Kidney glomerular epithelial cell (primary cell): ENCODE data around the gene IQSEC2.

Experiments
- DNase-seq: peaks from one replicate; lab custom pipeline; 2025; lab: John Stamatoyannopoulos, UW

IQSEC2 gene

DNA sequence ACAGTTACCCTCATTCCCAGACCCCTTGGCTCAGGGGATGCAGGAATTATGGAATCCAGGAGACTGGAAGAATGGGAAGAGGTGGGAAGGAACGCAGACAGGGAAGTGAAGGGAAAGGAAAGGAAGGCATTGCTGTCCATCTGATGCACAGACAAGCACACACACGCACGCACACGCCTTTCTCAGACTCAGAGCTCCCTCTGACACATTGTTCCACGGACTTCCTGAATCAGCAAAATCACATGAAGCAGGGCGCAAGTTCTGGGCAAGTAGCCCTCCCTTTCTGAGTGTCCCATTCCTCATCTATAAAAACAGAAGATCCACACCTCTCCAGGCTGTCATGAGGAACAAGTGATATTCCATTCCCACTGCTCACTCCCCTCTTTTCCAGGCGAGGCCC lies 13.2 kb downstream of the IQSEC2 start:
- DNase-seq = no peak

DNA sequence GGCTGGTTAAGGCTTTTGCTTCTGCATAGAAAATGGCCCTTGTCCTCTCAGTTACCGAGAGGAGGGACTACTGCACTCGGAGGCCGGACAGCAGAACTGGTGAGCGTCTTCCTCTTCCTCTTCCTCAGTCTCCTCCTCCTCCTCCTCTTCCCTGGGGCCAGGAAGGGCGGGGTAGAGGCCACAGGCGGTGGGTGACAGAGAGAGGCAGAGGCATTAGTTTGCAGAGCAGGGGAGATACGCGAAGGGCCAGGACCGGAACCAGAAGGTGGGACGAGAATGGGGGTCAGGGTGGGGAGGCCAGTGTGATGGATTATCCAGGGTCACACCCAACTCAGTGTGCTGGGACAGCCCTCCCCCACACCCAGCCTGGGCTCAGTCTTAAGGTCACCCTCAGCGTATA lies 14.5 kb downstream of the IQSEC2 start:
- DNase-seq = no peak

DNA sequence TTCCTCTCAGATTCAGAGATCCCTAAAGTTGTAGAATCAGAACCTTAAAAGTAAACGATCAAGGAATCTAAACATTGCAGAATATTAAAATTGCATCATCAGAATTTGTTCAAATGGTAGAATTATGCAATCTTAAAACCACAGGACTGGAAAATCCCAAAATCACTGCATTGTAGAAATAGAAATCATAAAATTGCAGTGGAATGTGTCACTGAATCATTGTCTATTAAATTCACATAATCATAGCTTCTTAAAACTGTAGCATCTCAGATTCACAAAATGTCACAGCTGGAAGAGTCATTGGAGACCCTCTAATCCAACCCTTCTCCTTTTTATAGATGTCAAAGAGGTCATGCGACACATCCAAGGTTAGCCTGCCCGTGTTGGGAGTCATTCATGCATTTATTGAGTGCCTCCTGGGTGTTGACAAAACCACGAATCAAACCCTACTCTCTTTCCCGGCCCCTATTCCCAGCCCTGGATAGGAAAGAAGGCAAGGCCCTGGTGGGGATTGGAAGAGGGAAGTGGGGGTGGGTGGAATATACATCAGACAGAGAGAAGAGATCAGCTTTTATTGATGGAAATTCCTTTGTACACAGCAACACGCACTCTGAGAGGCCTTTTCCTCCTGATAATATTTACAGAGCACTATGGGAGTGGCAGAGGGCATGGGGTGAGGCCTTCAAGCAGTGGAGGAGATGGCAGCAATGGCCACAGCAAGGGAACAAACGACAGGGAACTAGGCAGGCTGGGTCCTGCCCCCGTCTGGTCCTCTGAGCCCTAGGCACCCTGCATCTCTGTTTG lies 15.4 kb downstream of the IQSEC2 start:
- peak; percentile 1 for DNase-seq

DNA sequence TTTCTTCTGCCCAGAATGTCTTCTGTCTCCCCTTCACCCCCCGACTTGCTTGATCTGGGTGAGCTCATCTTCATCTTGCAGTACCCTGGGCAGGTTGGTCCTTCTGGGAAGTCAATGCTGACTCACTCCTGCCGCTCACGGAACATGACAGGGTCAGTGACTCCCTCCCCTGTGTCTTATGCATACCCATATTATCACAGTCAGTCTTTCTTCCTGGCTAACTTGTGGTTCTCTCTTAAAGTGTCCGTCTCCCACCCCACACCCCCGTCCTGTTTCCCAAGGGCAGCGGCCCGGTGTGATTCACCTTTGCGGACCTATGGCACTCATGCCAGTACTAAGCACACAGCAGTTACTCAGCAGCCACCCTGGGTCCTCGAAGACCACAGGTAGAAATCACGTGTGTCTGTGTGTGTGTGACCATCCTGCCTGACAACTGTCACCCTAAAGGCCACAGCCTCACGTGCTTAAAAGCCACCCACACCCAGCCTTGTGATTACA lies 17.7 kb downstream of the IQSEC2 start:
- peak; percentile 63 for DNase-seq

DNA sequence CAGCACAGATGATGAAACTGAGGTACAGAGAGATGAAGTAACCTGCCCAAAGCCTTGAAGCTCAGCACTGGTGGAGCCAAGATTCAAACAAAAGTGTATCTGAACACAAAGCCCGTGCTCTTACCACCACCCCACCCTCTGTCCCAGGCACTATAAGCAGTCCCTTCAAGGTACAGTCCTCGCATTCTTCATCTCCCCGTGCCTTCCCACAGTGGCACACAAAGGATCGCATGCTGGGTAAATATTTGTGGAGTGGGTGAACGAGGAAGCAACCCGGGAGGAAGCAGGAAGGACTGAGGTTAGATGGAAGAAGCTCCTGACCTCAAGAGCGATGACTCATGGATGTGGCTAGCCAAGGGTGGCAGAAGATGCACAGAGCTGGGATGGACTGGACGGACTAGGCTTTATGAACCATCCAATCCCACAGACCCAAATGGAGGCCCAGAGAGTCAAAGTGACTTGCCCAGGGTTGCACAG lies 18.4 kb downstream of the IQSEC2 start:
- DNase-seq = peak; percentile 33

DNA sequence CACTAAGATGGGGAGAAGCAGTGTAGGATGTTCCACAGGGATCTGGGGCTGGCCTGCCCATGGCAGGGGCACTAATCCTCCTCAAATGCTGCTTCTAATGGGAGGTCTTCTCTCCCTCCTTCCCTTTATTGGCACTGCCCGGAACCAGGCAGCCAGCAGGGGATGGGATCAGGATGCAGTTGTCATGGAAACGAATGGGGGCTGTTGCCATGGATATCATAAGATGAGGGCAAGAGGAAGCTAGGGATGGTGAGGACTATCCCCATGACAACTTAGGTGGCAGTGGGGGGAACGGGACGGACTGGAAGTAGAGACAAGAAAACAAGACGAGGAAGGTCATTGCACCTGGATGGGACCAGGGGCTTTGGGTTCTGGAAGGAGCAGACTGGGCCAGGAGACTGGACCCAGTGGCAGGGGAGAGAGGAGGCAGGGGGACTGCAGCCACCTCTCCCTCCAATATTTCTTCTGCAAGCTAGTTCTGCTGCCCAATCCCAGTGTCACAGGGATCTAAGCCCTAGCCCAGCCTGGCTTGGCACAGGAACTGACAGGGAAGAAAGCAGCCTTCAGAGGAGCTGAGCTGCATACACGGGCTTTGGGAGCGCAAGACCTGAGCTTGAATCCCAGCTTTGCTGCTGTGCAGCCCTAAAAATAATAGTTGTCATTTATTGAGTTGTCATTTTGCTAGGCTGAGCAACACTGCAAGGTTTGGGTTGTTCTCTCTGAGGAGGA lies 19.0 kb downstream of the IQSEC2 start:
- DNase-seq = no peak

DNA sequence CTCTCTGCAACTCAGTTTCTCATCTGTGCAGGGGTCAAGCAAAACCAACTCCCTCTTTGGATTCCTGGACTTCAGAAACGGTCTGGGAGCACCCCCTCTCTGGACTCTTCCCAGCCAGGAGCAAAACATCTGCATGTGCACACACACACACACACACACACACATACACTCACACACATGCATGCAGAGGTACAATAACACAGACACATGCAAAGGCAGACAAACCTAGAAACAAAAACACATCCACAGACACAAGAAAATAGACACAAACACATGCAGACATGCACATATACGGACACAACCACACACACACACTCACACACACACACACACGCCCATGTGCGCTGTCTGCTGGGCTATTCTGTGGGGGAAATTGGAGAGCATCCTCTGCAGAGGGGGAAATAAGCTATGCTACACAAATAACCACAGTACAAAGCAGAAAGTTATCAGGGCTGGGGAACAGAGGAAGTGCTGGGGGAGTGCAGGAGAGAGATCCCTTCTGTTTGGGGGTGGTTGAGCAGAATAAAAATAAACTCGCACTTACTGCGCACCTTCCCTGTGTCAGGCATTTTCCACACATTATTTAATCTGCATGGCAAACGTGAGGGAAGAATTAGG lies 19.9 kb downstream of the IQSEC2 start:
- no peak for DNase-seq

DNA sequence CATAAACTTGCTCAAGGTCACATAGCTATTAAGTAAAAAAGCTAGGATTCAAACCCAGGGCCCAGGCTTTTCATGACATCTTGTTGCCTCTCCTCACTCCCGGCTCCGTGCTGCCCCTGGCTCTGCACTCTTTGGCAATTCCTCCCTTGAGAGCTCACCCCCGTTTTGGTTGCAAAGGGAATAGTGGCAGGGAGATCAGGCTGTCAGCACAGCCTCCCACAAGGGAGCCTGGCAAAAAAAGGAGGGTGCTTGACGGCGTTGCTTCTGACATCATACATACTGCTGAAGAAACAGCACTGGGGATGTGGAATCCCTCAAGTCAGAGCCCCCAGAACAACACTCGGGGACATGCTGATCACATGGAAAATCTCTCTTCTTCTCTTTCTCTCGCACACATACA lies 20.5 kb downstream of the IQSEC2 start:
- no peak for DNase-seq

DNA sequence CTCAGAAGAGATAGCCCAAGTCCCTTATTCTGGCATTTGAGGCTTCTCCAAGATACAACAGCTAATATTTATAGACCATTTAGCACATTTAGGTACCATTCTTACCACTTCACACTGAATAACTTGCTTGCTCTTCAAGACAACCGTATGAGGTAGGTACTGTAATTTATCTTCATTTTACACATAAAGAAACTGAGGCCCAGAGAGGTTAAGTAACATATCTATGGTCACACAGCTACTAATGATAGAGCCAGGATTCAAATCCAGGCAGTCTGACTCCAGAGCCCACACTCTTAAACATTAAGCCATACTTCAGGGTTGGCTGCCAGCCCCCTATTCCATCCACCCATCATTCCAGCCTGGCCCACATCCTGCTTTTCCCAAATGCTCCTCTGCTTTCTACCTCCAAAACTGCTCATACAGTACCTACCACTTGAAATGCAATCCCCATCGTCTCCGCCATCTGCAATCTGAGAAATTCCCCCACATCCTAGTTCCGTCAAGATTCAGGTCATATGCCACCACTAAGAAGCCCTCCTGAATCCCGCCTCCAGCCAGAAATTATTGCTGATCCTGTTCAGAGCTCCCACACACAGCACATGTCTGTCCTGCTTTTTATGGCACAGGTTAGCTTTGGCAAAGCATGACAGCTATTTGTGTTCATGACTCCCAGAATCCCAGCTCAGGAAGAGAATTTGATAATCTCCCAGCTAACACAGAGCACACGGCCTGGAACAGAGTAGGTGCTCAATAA lies 23.5 kb downstream of the IQSEC2 start:
- no peak for DNase-seq

DNA sequence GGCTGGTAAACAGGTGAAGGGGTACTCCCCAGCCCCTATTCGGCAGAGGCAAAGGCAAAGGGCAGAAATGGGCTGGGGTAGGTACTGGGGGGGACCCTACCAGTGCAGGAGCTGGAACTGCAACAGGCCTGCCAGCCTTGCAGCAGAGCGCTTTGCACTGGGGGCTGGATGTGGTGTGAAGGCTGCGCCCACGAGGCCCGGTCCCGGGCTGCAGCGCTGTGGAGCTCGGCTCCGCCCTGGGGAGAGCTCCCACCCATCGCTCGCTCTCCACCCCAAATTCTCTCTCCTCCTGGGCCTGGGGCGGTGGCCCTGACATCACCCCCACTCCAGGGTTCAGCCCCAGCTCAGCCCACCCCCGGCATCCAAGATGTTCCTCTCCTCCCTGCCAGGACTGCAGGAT lies 24.2 kb downstream of the IQSEC2 start:
- DNase-seq = no peak

DNA sequence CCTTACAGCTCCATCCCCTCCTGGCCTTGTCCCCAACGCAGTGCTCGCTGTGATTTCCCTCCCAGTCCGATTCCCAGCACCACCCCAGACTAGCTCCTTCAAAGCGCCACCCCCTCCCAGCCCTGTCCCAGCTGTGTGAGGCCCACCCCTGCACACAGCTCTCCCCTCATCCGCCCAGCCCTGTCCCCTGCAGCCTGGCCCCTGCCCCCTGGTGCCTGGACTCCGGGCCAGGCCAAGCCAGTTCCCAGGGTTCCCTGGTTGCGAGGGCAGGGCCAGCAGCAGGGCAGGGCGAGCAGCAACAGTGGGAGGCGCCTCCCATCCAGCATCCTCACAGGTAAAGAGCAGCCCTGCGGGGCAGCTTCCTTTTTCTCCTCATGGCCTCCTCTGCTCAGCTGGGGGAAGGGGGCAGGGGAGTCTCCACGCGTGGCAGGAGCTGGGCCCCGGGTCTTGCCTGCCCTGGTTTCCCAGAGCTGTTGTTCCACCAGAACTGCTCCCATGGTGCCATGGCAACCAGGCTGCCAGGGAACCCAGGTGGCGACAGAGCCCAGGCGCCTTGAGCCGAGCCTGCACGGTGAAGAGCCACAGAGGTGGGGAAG lies 24.8 kb downstream of the IQSEC2 start:
- DNase-seq = no peak

DNA sequence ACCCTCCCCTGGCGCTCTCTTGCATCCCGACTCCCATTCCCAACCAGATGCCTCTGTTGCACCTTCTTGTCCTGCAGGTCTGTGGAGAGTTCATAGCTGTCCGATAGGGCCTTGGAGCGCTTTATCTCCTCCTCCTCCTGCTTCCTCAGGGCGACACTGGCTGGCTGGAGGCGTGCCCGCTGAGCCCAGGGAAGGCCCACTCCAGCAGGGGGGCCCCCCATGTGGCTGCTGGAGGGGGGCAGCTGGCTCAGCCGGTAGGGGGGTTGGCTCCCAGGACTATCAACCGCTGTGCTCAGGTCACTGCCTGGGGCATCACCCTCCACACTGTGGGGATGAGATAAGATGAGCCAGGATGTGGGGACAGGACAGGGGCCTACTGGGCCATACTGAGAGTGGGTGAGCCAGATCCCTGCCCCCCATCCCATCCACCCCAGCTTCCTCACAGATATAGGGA lies 25.6 kb downstream of the IQSEC2 start:
- DNase-seq = no peak

DNA sequence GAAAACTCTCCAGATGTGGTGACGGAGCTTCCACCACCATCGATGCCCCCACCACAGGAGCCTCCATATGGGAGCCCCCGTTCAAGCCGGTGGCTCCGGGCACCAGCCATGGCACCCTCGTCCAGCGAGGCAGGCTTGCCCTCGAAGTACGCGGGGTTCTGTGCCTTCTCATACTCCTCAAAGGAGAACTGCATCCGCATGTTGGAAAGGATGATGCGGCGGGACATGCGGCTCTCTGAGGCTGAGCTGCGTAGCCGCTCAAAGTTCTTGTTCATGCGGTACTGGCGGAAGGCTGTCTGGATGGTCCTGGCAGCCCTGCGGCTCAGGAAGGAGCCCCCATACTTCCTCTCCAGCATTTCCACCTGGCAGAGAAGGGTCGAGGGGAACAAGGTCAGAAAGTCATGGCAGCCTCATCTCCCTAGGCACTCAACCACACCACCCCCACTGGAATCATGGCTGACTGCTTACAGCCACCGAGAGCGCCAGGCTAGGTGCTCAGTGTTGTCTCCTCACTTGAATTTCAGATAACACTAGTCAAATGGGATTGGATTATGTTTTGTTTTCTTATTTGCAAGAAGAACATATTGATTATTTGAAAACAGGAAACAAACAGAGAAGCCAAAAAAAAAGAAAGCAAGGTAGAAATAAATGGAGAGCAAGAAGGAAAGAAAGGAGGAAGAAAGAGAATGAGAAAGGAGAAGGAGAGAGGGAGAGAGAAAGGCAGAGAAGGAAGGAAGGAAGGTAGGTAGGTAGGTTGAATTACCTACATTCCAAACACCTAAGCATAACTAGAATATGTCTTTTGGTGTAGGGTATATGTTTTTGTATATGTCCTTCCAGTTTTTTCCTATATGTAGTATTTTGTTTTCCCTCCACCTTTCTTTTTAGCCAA lies 26.6 kb downstream of the IQSEC2 start:
- no peak for DNase-seq

DNA sequence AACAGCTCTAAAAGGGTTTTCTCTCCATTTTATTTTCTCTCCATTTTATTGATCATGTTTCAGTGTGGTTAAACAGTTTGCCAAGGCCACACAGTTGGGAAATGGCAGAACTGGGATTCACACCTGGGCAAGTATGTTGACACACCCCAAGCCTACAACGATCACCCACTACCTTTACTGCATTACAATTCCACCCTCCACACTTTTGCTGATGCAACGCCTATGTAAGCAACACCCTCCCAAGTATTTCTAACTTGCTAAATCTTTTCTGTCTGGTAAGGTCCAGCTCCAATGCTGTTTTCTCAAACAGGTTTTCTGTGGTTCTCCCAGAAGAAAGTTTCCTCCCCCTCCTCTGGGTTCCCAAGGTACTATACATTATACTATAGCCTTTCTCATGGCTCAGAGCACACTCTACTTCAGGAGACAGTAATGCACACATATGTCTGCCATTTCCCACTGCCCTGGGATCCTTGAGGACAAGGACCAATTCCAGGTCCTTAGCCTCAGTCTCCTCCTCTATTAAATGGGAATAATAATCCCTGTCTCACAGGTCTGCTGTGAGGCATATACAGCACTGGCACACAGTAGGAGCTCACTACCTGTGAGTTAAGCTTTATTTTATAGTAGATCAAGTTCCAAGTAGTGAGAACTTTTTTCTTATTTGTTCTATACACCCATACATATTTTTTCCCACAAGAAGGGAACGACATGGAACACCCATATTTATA lies 27.9 kb downstream of the IQSEC2 start:
- no peak for DNase-seq

DNA sequence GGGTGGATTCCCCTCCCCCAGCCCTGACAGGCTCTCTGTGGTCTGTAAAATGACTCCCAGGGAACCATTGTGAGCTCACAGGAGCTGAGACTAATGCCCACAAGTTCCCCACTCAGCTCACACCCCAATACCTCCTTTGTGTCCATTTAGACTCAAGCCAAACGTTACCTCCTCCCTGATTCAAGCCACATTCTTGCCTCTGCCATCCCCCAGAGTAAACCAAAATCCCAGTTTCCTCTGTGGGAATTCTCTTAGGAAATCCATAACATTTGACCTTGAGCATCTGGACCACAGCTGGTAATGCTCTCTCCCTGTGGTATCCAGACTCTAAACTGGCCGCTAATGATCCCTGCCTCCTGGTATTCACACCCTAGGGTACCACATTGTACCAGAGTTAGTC lies 30.1 kb downstream of the IQSEC2 start:
- no peak for DNase-seq

DNA sequence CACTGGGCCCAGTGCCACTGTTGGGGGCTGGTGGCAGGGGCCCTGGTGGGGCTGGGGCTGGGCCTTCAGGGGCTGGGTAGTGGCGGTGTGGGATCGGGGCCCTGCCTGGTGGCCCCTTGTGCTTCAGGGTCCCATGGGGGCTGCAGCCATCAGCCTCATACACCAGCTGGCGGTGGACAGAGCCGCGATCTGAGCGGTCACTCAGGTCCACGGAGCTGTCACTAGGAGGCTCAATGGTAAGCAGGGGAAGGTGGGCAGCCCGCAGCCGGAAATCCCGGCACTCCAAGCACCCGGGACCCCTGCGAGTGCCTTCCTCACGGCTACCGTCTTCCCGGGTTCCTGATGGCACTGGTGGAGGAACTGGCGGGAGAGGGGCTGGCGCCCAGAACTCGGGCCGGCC lies 30.8 kb downstream of the IQSEC2 start:
- DNase-seq = no peak

DNA sequence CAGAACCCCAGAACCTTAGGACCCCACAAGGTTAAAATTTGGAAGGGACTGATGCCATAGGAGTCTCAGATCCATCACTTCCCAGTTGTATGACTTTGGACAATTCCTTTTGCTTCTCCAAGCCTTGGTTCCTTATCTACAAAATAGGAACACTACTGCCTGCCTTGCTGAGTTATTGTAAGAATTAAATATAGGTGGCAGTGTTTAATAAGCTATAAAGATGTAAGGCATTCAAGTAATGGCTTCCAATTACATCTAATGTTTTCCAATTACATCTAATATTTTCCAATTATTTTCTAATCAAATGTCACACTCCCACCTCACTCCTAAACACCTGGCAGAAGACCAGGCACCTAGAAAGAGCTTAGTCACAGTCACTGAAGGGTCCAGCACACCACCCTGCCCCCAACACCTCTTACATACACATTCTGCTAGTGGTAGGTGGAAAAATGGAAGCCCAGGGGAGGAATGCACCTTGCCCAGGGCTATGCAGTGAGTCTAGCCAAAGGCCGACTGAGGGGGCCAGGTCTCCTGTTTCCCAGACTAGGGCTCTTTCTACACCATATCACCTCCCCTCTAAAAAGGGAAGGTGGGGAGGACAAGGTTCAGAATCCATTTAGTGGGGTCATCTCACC lies 31.9 kb downstream of the IQSEC2 start:
- no peak for DNase-seq

DNA sequence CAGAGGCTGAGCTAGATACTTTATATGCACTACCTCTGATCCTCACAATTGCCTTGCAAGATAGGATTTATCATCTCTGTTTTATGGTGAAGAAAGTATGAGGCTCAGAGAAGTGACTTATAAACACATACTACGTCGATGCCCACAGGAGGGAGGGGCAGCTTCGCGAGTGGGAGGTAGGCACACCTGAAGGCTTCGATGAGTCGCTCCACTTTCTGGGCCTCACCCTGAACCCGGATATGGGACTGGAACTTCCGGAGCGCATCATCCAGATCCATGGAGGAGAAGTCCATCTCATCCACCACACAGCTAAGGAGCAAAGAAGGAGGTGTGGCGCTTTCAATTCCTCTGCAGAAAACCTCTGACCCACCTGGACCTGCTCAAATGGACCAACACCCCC lies 33.5 kb downstream of the IQSEC2 start:
- no peak for DNase-seq

DNA sequence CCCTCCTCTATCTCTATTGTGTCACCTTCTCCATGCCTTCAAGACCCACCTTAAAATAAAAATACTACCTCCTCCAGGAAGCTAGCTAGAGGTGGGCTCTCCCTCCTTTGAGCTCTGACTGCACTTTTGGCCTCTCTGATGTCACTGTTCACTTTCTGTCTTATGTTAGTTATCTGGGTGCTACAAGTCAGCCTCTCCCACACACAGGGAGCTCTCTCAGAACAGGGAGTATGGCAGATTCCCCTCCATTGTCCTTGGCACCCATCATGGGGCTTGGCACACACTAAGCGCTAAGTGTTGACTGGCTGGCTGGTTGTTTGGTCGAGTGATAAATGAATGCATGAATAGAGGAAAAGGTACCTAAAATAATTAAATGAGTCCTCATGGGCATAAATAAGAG lies 35.2 kb downstream of the IQSEC2 start:
- no peak for DNase-seq
